GM21717 (cell line): ENCODE data around the gene GOLGA2.
"Not testable (repeated sequence)": the region's sequence is repeated elsewhere in the genome, so short reads cannot be mapped to it uniquely, and the experiment has no call there.

Source experiments
- ATAC-seq: cut with Tn5 transposase; IDR thresholded peaks from one replicate; pipeline ENCODE4 v1.9.1; 2021; ENCODE audit warnings: mild to moderate bottlenecking, moderate library complexity; ENCODE audit not compliant: unreplicated experiment

The GOLGA2 gene

DNA sequence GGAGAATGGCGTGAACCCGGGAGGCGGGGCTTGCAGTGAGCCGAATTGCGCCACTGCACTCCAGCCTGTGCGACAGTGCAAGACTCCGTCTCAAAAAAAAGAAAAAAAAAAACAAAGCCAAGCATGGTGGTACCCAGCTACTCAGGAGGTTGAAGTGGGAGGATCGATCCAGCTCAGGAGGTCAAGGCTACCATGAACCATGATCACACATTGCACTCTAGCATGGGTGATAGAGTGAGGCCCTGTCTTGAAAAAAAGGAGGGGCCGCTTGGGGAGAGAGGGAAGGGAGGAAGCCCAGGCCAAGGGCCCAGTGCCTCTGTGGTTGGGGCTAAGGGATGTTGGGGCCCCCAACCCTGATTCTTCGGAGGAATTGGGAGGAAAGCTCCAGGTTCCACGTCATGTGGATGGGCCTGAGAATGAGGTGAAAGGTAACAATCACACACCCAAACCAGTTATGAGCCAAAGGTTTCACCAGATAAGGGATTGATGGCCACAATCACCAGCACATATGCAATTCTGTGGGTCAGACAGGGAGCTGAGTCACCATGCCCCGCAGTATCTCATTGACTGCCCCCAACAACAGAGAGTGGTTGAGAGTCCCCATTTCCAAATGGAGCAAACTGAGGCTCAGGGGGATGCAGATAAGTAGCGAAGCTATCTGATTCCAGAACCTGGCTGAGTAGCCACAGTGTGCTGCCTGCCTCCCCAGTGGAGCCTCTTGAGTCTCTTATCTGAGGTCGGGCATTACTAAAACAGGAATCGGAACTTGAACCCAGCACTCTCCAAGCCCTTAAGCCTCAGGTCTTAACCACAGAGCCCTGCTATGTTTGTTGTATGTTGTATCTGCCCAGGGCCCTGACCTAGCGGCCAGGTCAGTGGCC is 20.8 kb upstream of the GOLGA2 start:
- no peak for ATAC-seq

- no peak for ATAC-seq
Observed at GRCh38 chr9:128294142-128294541, 18.3 kb upstream of the GOLGA2 start.

- no peak for ATAC-seq
Observed at GRCh38 chr9:128293091-128293490, 17.3 kb upstream of the GOLGA2 start.

DNA sequence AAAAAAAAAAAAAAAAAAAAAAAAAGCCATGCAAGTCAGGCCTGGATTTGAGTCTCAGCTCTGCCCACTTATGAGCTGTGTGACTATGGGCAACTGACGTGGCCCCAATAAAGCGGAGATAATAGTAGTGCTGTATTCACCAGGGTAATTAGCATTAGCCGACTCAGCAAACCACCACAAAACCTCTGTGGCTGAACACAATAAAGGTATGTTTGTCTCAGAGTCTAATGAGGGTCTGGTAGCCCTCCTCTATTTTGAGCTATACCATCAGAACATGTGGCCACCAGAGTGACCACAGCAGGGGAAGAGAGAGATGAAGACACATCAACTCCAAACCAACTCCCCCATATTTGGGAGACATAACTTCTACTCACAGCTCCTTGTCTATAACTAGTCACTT is 16.2 kb upstream of the GOLGA2 start:
- ATAC-seq: no peak

DNA sequence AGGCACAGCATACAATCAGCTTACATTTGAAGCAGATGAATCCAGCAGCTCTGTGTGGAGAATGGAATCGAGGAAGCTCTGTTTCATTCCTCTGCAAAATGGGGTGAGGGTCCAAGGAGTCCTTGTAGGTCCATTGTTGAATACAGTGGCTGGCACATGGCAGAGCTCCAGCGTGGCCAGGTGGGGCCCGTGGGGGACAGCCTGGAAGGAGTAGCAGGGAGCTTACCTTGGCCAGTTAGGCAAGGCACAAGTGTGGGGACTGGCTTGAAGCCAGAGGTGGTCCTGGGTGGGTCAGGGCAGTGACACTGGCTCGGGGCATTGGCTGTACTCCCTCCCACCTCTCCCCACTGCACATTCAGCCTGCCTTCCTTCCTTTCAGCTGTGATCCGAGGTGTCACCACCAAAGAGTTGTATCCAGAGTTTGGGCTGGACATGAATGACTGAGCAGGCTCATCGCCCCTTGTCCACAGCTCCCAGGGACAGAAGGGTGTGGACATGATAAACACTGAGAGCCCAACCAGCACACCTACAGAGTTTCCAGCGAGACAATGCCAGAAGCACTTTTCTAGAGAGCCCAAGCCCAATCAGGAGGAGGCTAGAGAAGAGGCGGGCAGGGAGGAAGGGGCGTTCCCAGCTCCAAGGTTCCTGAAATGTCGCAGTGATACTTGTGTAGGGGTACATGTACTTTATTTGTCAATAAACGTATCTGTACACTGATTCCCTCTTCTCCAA is 12.6 kb upstream of the GOLGA2 start:
- no peak for ATAC-seq

DNA sequence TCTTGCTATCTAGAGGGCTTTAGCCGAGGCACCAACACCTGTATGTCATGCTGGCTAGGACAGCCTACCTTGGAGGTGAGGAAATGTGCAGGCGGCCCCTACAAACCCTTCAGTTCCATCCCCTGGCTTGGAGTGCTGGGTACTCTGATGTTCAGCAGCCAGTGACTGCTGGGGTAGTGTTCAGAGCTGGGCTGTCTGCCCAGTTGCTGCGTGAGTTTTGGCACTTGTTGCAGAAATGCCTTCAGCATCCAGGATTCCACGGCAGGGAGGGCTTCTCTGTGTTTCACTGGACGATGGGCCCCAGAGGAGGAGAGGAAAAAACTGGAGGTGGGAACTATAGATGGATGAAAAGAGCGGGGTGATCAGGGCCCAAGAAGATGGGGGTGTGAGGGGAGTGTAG is 10.6 kb upstream of the GOLGA2 start:
- ATAC-seq: no peak

DNA sequence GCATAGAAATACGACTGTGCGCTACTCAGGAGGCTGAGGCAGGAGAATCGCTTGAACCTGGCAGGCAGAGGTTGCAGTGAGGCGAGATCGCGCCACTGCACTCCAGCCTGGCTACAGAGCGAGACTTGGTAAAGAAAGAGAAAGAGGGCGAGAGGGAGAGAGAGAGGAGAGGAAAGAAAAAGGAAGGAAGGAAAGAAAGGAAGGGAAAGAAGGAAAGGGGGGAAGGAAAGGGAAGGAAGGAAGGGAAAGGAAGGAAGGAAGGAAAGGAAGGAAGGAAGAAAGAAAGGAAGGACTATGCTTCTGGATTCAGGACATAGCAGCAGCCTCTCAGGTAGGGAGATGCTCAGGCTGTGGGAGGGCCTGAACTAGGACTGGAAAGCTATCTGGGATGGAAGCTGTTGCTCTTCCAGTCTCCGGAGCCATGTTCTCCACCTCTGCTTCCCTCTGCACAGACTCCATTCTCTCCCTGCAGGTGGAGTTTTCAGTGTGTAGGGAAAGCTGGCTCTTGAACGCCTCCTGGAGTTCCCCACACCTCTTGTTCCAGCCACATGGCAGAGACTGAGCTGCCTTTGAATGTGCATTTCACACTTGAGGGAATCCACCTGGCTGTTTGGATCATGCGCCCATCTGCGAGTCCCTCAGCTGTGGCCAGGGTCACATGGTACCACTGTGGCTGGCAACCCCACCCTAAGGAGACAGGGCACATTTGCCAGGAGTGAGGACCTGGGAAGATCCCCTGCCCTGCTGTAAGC is 9.4 kb upstream of the GOLGA2 start:
- ATAC-seq: no peak

DNA sequence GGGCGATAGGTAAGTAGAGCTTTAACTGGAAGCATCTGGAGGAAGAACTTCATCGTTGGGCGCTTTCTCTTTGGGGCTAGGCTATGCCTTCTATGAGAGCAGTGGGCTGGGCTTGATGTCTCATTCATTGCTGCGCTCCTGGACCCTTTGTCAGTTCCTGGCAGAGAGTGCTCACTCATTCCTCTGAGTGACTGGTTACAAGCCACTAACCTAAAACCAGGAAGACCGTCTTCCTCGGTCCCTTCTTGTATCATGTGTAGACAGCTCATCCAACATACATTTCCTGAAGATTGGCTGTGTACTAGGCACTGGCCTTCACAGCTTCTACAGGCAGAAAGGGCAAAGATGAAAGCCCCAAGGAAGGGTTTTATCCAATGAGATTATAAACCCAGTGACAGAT is 6.7 kb upstream of the GOLGA2 start:
- no peak for ATAC-seq

DNA sequence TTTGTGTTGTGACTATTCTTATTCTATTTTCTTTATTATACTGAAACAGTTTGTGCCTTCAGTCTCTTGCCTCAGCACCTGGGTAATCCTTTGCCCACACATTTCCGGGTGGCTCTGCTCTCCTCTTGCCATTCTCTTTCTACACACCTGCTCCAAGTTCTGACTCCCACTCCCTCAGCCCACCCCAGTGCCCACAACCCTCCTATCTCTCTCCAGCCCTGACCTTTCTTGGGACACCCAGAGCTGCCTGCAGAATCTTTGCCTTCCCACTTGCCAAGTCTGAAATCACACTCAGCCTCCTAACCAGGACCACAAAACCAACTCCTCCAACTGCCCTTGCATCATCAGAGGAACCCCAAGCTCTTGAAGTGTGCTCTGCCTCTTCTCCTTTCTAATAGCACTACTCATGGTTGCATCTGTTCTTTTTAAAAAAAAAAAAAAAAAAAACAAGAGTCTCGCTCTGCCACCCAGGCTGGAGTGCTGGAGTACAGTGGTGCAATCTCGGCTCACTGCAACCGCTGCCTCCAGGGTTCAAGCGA is 4.3 kb upstream of the GOLGA2 start:
- no peak for ATAC-seq

DNA sequence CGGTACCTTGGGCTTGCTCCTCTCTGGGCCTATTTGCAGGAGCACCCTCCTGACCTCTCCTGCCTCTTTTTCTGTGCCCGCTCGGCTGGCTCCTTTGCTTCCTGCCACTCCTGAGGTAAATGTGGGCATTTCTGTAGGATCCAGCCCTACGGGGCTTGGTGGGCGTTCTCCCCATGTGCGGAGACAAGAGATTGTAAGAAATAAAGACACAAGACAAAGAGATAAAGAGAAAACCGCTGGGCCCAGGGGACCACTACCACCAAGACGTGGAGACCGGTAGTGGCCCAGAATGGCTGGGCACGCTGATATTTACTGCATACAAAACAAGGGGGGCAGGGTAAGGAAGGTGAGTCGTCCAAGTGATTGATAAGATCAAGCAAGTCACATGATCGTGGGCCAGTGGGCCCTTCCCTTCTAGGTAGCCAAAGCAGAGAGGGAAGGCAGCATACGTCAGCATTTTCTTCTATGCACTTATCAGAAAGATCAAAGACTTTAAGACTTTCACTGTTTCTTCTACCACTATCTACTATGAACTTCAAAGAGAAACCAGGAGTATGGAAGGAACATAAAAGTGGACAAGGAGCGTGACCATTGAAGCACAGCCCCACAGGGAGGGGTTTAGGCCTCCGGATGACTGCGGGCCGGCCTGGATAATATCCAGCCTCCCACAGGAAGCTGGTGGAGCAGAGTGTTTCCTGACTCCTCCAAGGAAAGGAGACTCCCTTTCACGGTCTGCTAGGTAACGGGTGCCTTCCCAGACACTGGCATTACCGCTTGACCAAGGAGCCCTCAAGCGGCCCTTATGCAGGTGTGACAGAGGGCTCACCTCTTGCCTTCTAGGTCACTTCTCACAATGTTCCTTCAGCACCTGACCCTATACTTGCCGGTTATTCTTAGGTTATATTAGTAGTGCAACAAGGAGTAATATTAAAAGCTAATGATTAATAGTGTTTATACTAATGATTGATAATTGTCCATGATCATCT is 3.6 kb upstream of the GOLGA2 start:
- ATAC-seq: not testable (repeated sequence)

DNA sequence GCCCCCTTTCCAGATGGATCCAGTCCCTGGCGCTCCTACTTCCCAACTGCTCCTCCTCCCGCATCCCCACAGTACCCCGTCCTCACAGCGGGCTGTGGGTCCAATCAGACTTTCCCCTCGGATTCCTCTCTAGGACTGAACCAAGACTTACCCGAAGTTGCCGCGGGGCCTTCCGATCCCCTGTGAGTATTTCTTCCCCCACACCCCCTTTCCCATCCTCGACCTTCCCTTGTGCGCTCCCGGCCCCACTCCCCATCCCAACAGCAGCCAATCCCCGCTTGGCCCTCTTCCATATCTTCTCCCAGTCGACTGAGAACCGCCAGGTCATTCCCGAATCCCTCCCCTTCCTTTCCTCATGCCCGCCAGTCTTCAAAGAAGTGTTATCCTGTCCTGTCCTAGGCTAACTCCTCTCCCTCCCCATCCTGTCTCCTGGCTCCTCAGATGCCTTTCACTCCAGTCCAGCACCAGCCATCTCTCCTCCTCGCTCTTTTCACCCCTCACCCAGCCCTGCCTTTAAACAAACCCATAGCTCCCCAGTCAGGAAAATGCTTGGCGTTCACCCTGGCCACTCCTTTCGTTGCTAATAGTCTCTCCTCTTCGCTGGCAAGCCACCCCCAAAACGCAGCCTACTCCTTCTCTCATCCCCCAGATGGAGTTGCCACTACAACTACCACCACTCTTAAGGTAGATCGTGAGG is 915 bp upstream of the GOLGA2 start:
- no peak for ATAC-seq

GRCh38 chr9:128276008-128276573 is 284 bp upstream of the GOLGA2 start, which contains the start of gene SWI5:
TSS of gene SWI5 (plus strand) at chr9:128276276.
- peak; percentile 92 for ATAC-seq

DNA sequence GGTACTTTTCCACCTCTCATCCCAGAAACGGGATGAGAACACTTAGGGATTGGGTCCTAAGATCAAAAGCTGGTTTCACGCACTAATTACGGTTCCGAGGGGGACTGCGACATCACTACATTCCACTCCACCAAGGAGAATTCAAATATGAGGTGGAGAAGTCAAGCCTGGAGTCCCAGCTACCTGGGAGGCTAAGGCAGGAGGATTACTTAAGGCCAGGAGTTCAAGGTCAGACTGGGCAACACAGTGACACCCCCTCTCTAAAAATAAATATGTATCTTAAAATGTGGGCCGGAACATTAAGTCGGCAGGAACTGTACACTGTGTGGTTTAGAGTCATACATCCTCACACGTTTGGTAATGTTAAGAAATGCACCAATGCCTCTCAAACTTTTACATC is 1.6 kb downstream of the GOLGA2 start:
- no peak for ATAC-seq

DNA sequence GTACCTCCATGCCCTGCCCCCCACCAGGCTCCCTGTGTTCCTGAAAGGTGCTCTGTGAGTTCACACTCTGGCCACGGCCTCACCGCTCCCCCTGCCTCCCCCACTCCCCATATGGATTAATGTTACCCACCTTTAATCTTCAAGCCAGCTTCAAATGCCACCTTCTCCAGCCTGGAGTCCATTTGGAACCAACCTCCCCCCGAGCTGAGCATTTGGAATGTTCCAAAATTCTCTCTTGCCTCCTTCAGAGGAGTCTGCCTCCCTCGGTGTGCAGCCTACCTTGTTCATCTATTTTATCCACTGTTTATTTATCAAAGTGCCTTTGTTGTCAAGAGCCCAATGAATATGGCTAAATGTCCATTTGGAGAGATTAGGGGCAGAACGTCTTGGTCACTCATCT is 4.3 kb downstream of the GOLGA2 start:
- ATAC-seq: no peak

DNA sequence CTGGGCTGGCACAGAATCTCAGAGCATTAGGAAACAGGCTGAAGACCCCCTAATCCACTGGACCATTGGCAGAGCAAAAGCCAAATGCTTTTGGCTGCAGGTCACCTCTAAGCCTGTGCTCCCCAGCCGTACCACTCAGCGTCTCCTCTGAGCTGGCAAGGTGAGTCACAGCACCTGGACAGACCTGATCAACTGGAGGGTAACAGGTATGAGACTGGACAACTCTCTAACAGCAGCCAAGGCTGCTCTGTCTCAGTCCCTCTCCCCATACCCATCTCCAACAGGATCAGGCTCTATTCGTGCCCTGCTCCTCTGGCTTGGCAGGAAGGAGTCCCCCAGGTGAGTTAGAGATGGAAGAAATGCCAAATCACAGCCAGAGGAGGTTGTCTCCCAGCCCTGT is 4.7 kb downstream of the GOLGA2 start:
- no peak for ATAC-seq

DNA sequence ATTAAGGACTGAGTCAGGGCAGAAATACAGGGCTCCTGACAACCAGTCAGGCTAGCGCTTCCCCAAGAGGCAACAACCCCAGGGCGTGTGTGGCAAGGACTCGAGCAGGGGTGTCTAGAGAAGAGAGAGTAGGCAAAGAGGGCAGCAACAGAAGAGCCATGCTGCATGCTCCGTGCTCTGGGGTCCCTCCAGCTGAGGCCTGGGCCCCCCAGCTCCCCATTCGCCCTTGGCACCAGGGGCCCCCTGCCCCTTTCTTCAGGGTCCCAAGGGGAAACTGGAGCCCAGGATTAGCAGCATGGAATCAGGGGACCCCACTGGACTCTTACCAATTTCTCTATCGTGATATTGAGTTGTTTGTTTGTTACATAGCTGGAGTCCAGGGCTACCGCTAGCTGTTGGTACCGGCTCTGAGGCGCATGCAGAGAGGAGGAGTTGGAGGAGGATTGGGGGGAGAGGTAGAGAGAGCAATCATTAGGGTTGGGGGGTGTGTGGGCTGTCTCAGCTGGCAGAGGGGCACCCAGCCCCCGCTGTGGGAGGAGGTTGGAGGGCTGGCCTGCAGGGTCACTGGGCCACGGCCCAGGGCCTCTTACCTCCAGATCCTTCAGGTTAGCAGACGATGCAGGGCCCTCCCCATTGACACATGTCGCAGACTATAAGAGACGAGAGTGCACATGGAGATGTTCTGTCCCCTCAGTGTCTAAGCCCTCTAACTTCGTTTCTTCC is 8.8 kb downstream of the GOLGA2 start:
- ATAC-seq: no peak

GRCh38 chr9:128265348-128265847 is 10.4 kb downstream of the GOLGA2 start:
- ATAC-seq: no peak

GRCh38 chr9:128262687-128263086 is 13.1 kb downstream of the GOLGA2 start:
- ATAC-seq: no peak
